Activated CD4-positive, CD25-positive, alpha-beta regulatory T cell treated with anti-CD3 and anti-CD28 coated beads, Interleukin-2, amount 50 U/mL, for 16 hours (primary cell): ENCODE results near the gene FLRT2.

Source experiments
- DNase-seq: peaks from one replicate; pipeline ENCODE4 v3.0.0-alpha.2; 2020; ENCODE audit warnings: low read depth, low spot score

The FLRT2 gene

GRCh38 chr14:85564841-85565527 lies 35.0 kb downstream of the FLRT2 start:
- no peak for DNase-seq

- DNase-seq, result no peak
Observed at GRCh38 chr14:85565862-85566296, 35.9 kb downstream of the FLRT2 start.

- DNase-seq, result no peak
Observed at GRCh38 chr14:85566603-85567002, 36.7 kb downstream of the FLRT2 start.

GRCh38 chr14:85572011-85572410 lies 42.1 kb downstream of the FLRT2 start:
- no peak for DNase-seq

DNA sequence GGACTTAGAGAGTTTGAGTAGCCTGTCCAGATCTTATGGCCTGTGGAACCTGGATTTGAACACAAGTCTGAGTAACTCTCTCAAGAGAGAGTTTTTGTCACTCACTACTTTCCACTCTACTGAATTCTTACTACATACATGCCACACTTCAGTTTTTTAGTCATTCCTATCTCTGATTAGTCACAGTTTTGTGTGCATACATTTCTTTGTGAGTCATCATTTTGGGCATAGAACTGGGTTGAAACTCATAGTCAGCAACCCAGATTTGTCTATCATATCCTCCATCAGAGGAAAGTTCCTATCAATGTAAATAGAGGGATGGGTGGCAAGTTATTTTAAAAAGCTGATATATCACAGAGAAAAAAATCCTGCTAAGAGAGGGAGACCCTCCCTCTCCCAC lies 42.9 kb downstream of the FLRT2 start:
- no peak for DNase-seq

- no peak for DNase-seq
Observed at GRCh38 chr14:85573406-85573805, 43.5 kb downstream of the FLRT2 start.

- no peak for DNase-seq
Observed at GRCh38 chr14:85574853-85575616, 45.1 kb downstream of the FLRT2 start.

DNA sequence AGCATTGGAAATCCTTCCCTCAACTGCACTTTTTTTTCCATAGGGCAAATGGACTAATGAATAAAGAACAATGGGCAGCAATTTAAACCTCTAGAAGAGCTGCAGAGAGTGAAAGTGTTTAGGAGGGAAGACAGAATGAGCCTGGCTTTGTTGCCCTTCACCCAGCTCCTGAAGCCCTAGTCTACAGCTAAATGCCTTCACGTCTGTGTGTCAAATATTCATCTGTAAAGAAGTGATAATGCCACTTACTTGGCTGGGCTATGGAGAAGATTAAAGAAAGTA lies 45.6 kb downstream of the FLRT2 start:
- no peak for DNase-seq

- DNase-seq, result no peak
Observed at GRCh38 chr14:85576218-85576617, 46.3 kb downstream of the FLRT2 start.

GRCh38 chr14:85576848-85577542 lies 47.1 kb downstream of the FLRT2 start:
- DNase-seq, result no peak

DNA sequence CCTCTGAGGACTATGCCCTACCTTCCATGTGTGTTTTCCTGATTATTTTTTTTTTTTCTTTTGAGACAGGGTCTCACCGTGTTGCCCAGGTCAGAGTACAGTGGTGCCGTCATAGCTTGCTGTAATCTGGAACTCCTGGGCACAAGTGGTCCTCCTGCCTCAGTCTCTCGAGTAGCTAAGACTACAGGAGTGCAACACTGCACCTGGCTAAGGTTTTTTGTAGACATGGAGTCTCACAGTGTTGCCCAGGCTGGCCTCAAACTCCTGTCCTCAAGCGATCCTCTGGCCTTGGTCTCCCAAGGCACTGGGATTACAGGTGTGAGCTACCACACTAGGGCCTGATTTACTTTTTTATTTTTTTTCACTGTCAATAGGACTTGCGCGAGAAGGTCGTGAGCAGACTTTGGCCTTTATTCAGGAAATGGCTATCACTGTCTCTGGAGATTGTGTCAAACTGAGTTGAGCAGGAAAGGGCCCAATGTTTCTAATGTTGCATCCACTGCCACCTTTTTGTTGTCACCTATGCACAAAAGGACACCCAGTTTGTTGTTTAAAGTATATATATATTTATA lies 47.7 kb downstream of the FLRT2 start:
- DNase-seq, result no peak

GRCh38 chr14:85578357-85578756 lies 48.4 kb downstream of the FLRT2 start:
- DNase-seq, result no peak

DNA sequence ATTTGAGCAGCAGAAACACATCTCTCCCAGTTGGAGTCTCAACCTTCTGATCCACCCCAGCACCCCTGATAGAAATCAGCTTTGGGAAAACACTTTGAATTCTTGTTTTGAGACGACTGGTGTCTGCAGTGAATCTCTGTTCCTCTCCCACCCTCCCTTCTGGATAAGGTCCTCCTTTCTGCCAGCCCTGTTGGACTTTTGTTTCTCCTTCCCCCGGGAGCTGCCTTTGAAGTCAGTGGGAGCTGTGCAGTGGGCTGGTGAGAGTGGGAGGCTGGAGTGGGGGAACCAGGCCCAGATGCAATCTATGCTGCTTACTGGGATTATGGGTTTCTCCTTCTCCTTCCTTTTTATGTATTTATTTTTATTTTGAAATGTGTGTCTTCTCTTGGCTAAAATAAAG lies 49.0 kb downstream of the FLRT2 start:
- no peak for DNase-seq

DNA sequence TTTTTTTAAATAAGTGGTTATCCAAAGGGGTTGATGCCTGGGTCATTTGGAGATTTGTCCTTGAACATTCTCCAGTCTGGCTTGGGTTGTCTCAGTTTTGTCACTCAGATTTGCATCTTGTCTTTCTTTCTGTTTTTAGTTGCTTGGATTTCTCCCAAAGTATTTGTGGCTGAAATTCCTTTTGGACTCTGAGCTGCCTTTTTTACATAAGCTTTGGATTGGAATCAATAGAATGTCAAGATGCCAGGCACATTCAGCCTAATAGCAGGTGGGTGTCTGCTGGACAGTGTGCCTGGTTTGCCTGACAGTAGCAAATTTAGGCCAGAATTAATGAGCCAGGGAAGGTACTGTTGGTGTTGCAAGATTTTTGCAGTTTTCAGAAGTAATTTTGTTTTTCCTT lies 50.0 kb downstream of the FLRT2 start:
- no peak for DNase-seq

DNA sequence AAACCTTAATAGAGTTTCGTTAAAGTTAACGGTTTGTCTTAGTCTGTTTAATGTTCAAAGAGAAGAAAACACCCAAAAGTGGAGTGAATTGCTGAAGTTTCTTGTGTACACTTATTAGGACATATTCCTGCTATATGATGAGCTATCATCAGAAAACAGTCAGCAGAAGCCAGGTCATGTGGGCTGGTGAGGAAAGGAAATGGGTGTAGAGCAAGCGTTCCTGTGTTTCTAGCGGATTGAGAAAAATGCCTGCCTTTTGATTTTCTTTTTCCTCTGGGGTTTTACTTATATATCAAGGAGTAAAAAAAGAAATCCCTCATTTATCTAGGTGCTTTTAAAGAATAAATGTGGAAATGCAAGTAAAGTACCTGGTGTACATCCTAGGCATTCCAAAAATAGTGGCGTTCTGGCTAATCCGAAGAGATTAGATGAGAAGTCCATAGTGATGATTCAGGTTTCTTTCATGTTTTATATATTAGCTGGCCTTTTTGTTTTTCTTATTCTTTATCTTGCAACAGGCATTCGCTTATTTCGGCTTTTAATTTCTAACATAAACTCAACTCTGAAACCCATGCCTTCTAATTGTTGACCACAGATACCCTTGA lies 50.7 kb downstream of the FLRT2 start:
- no peak for DNase-seq

- no peak for DNase-seq
Observed at GRCh38 chr14:85581691-85582090, 51.7 kb downstream of the FLRT2 start.

DNA sequence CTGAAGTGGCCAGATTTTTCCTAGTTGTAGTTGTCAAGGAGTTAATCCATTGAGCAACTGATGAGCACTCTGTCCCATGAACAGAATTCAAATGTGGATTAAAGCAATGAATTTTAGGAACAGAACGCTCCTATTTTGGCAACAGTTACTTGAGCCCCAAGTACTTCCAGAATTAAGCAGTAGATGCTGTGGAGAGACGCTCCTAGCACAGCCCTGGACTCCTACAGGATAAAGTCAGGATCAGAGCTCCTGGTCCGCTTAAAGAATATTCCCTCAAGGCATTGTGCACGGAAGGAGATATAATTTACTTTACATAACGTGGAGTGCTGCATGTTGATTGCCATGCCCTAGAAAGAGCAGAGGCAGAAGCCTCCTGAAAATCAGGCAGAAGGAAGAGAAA lies 53.4 kb downstream of the FLRT2 start:
- DNase-seq, result no peak

- no peak for DNase-seq
Observed at GRCh38 chr14:85584481-85584880, 54.5 kb downstream of the FLRT2 start.

DNA sequence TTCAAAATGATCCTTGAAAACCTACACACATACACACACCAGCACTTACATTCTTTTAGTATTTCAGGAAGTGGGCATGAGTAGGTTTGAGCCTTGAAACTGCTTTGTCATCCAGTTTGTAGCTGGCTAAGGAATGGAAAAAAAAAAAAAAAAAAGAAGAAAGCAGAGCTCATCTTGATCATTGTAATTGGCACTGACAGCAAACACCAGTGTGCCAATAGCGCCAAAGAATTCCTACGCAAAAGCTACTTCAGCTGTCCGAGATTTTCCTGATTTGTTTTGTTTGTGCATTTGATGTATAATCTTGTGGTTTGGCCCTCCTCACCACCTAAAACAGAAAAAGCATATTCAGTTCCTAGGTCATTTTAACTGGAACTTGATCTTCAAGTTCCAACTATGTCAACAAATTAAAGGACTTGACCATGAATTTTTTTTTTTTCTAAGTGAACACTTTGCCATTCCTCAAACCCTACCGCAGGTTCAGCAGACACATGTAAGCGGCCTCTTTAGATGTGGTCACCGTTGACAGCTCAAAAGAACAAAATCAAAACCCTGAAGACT lies 57.3 kb downstream of the FLRT2 start:
- no peak for DNase-seq

DNA sequence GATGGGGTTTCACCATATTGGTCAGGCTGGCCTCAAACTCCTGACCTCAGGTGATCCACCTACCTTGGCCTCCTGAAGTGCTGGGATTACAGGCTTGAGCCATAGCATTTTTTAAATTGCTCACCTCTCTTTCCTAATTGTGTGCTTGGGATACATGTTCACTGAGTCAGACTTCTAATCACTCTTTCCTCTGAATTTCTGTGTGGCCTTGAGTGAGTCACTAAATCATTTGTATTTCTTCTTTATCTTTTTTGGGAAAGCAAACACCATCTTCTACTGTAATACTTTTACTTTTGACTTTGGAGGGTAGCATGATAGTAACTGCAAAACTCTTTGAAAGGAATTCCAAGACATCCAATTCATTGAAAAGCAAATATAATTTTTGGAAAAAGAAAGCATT lies 60.8 kb downstream of the FLRT2 start:
- DNase-seq, result no peak

GRCh38 chr14:85594217-85594616 lies 64.3 kb downstream of the FLRT2 start:
- DNase-seq, result no peak

DNA sequence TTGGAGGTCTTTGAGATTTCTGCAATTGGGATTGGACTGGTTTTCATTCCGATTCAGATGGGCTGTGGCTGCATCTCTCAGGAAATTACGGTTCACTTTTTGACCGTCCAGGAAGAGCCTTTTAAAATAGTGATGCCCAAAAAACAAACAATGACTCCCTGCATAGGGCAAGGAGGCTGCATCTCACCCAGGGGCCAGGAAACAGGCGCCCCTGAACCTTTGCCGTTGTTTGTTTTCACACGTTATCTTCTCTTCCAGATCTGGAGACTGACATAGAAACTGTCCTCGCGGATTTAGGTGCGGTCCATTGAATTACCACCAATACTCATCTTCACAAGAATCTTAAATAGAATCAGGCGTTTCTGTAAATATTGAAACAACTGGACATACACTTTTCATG lies 66.0 kb downstream of the FLRT2 start:
- DNase-seq, result no peak
